Mesendoderm (in vitro differentiated cells): ENCODE results near the gene ZNF341.
"Not testable (repeated sequence)": the region's sequence is repeated elsewhere in the genome, so short reads cannot be mapped to it uniquely, and the experiment has no call there.

Source experiments
- DNase-seq: peaks from one replicate; pipeline ENCODE4 v3.0.0; 2013
- H2AK5ac ChIP-seq: 2 replicates; pipeline ENCODE4 v1.6.1; 2013; ENCODE audit warnings: low read length, inconsistent platforms
- H2BK120ac ChIP-seq: 2 replicates; pipeline ENCODE4 v1.6.1; 2013; ENCODE audit warnings: low read depth, mild to moderate bottlenecking, low read length, moderate library complexity, mixed read lengths
- H2BK15ac ChIP-seq: replicated peaks from 2 replicates; pipeline ENCODE4 v1.6.1; 2013; ENCODE audit warnings: low read depth, mild to moderate bottlenecking, moderate library complexity
- H2BK5ac ChIP-seq: 2 replicates; pipeline ENCODE4 v1.6.1; 2013; ENCODE audit warnings: low read length, inconsistent platforms
- H3K18ac ChIP-seq: 2 replicates; pipeline ENCODE4 v1.6.1; 2013; ENCODE audit warnings: mild to moderate bottlenecking, low read length, mixed read lengths
- H3K23ac ChIP-seq: one replicate; pipeline ENCODE4 v1.6.1; 2013; ENCODE audit warnings: low read length
- H3K27ac ChIP-seq: 2 replicates; pipeline ENCODE4 v1.5.1; 2013; ENCODE audit warnings: low read depth, mild to moderate bottlenecking, inconsistent platforms, low read length, moderate library complexity
- H3K27me3 ChIP-seq: 2 replicates; pipeline ENCODE4 v1.6.1; 2013; ENCODE audit warnings: low read length, control low read depth, mild to moderate bottlenecking, inconsistent platforms; ENCODE audit not compliant: insufficient read depth, poor library complexity
- H3K36me3 ChIP-seq: 2 replicates; pipeline ENCODE4 v1.6.1; 2013; ENCODE audit warnings: low read length, inconsistent platforms; ENCODE audit not compliant: control insufficient read depth, insufficient read depth
- H3K4ac ChIP-seq: one replicate; pipeline ENCODE4 v1.6.1; 2013; ENCODE audit warnings: low read depth, mild to moderate bottlenecking, low read length, moderate library complexity
- H3K4me1 ChIP-seq: 2 replicates; pipeline ENCODE4 v1.6.1; 2013; ENCODE audit warnings: low read depth, low read length, inconsistent platforms; ENCODE audit not compliant: control insufficient read depth
- H3K4me2 ChIP-seq: 2 replicates; pipeline ENCODE4 v1.6.1; 2013; ENCODE audit warnings: low read length
- H3K4me3 ChIP-seq: 2 replicates; pipeline ENCODE4 v1.5.1; 2013; ENCODE audit warnings: mild to moderate bottlenecking, low read length
- H3K56ac ChIP-seq: one replicate; pipeline ENCODE4 v1.6.1; 2013; ENCODE audit warnings: low read length
- H3K79me1 ChIP-seq: 2 replicates; pipeline ENCODE4 v1.6.1; 2013; ENCODE audit warnings: low read length, inconsistent platforms
- H3K79me2 ChIP-seq: 2 replicates; pipeline ENCODE4 v1.6.1; 2013; ENCODE audit warnings: mild to moderate bottlenecking, low read length; ENCODE audit not compliant: control insufficient read depth, insufficient read depth
- H3K9ac ChIP-seq: 2 replicates; pipeline ENCODE4 v1.6.1; 2013; ENCODE audit warnings: low read length, inconsistent platforms
- H4K5ac ChIP-seq: one replicate; pipeline ENCODE4 v1.6.1; 2013; ENCODE audit warnings: low read length
- H4K8ac ChIP-seq: one replicate; pipeline ENCODE4 v1.6.1; 2013; ENCODE audit warnings: low read depth, mild to moderate bottlenecking, control low read depth, low read length, moderate library complexity
- WGBS: extraction: QIAGEN DNeasy Blood & Tissue Kit; methylation state at CpG from one replicate; pipeline ENCODE4 v1.1.7; 2013; ENCODE audit warnings: low lambda C conversion rate, missing lambda C conversion rate; ENCODE audit not compliant: insufficient coverage; ENCODE audit errors: extremely low coverage; 5-methylcytosine and 5-hydroxymethylcytosine counted together

The ZNF341 gene

DNA sequence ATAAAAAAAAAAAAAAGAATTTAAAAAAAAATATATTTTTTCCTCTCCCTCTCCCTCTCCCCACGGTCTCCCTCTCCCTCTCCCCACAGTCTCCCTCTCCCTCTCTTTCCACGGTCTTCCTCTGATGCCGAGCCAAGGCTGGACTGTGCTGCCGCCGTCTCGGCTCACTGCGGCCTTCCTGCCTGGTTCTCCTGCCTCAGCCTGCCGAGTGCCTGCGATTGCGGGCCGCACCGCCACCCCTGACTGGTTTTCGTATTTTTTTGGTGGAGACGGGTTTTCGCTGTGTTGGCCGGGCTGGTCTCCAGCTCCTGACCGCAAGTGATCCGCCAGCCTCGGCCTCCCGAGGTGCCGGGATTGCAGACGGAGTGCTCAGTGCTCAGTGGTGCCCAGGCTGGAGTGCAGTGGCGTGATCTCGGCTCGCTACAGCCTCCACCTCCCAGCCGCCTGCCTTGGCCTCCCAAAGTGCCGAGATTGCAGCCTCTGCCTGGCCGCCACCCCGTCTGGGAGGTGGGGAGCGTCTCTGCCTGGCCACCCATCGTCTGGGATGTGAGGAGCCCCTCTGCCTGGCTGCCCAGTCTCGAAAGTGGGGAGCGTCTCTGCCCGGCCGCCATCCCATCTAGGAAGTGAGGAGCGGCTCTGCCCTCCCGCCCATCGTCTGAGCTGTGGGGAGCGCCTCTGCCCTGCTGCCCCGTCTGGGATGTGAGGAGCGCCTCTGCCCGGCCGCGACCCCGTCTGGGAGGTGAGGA is 30.9 kb upstream of the ZNF341 start:
- not testable (repeated sequence) for H3K36me3 ChIP-seq, H4K8ac ChIP-seq, H3K27ac ChIP-seq, H3K4ac ChIP-seq, H3K4me2 ChIP-seq, H3K4me3 ChIP-seq, H2BK120ac ChIP-seq, DNase-seq, H3K4me1 ChIP-seq, H3K23ac ChIP-seq, H3K79me2 ChIP-seq, H3K18ac ChIP-seq, H2BK5ac ChIP-seq, H3K56ac ChIP-seq, H3K27me3 ChIP-seq, H2AK5ac ChIP-seq, H3K9ac ChIP-seq, H3K79me1 ChIP-seq, H2BK15ac ChIP-seq, H4K5ac ChIP-seq
- no CpG with 5 or more reads among the region's 45 CpGs for WGBS

DNA sequence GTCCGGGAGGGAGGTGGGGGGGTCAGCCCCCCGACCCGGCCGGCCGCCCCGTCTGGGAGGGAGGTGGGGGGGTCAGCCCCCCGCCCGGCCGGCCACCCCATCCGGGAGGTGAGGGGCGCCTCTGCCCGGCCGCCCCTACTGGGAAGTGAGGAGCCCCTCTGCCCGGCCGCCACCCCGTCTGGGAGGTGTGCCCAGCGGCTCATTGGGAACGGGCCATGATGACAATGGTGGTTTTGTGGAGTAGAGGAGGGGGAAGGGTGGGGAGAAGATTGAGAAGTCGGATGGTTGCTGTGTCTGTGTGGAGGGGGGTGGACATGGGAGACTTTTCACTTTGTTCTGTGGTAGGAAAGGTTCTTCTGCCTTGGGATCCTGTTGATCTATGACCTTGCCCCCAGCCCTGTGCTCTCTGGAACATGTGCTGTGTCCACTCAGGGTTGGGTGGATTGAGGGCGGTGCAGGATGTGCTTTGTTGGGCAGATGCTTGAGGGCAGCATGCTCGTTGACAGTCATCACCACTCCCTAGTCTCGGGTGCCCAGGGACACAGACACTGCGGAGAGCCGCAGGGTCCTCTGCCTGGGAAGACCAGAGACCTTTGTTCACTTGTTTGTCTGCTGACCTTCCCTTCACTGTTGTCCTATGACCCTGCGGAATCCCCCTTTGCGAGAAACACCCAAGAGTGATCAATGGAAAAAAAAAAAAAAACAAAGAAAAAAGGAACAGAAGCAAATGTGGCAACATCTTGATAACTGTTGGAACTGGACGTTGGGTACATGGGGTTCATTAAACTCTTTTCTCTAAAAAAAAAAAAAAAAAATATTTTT is 30.0 kb upstream of the ZNF341 start:
- Histone ChIP-seq H2BK5ac (no peak overlapping the region), H3K4ac (no peak overlapping the region), H3K27ac (no peak overlapping the region), H2BK120ac (no peak overlapping the region), H3K27me3 (no peaks in the 10 kb centered on the region), H2AK5ac (no peak overlapping the region), H3K79me2 (no peaks in the 10 kb centered on the region), H3K9ac (no peak overlapping the region), H3K23ac (no peak overlapping the region), H3K4me2 (no peak overlapping the region), H3K18ac (no peak overlapping the region), H3K79me1 (no peaks in the 10 kb centered on the region), H4K5ac (no peak overlapping the region), H2BK15ac (no peak overlapping the region), H3K4me3 (no peak overlapping the region), H3K56ac (no peak overlapping the region), H3K36me3 (no peaks in the 10 kb centered on the region), H4K8ac (no peak overlapping the region), H3K4me1 (no peaks in the 10 kb centered on the region)
- DNase-seq: no peak
- WGBS: no CpG with 5 or more reads among the region's 27 CpGs

DNA sequence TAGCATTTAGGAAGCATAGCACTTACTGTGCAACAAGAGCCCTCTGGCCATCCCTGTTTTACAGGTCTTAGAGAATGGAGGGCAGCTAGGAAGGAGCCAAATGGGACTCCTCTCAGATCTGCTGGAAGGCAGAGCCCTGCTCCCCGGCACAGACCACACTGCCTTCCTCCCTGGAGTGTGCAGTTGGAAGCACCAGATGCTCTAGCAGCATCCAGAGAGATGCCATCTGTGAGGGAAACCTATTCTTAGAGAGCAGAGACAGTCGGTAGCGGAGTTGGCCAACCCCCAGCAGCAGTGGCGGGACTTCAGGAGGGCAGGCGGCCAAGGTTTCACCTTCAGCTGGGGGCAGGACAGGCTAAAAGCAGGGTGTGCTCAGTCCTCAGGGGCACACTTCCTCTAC is 28.9 kb upstream of the ZNF341 start:
- H3K9ac ChIP-seq: no peak overlapping the region
- H3K4me2 ChIP-seq: no peak overlapping the region
- DNase-seq: no peak

DNA sequence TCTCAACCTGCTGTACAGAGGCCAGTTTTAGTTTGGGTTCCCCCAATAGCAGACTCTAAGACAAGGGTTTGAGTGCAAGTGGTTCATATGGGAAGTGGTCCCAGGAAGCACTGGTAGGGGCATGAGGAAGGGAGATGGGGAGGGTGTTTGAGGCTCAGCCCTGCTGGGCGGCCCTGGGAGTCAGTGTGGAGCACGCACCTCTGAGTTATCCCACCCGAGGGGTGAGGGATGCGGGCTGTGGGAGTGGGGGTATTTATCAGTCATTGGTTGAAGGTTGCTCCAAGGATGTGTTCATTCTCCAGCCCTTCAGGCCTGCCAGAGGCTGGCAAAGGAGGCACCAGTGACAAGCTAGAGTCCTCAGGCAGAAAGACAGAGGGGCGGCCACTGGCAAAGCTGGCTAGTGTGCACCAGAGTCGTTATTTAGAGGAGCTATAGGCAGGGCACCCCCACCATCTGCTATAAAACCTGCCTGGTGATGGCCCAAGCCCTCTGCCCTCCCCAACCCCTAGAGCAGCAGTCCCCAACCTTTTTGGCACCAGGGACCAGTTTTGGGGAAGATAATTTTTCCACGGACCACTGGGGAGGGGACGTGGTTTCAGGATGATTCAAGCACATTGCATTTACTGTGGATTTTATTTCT is 28.2 kb upstream of the ZNF341 start:
- Histone ChIP-seq H3K56ac (no peak overlapping the region), H3K79me1 (no peaks in the 10 kb centered on the region), H3K36me3 (no peaks in the 10 kb centered on the region), H3K4me3 (no peak overlapping the region), H3K4me1 (no peaks in the 10 kb centered on the region), H2BK15ac (no peak overlapping the region), H3K18ac (no peak overlapping the region), H3K4ac (no peak overlapping the region), H4K8ac (no peak overlapping the region), H2BK120ac (no peak overlapping the region), H3K23ac (no peak overlapping the region), H2AK5ac (no peak overlapping the region), H3K27ac (no peak overlapping the region), H3K27me3 (no peaks in the 10 kb centered on the region), H4K5ac (no peak overlapping the region), H3K4me2 (no peak overlapping the region), H3K79me2 (no peaks in the 10 kb centered on the region), H2BK5ac (no peak overlapping the region), H3K9ac (no peak overlapping the region)
- no CpG with 5 or more reads among the region's 8 CpGs for WGBS
- DNase-seq: no peak

More for the DNA sequence above, 28.9 kb upstream of the ZNF341 start:
- H3K4me1 ChIP-seq: no peaks in the 10 kb centered on the region
- H3K79me1 ChIP-seq: no peaks in the 10 kb centered on the region
- no peak overlapping the region for H3K27ac ChIP-seq
- no peak overlapping the region for H2AK5ac ChIP-seq
- H4K5ac ChIP-seq: no peak overlapping the region
- no CpG with 5 or more reads among the region's 5 CpGs for WGBS
- no peak overlapping the region for H3K4ac ChIP-seq
- no peaks in the 10 kb centered on the region for H3K79me2 ChIP-seq
- H3K4me3 ChIP-seq: no peak overlapping the region
- no peak overlapping the region for H3K18ac ChIP-seq
- H2BK120ac ChIP-seq: no peak overlapping the region
- H2BK15ac ChIP-seq: no peak overlapping the region
- H2BK5ac ChIP-seq: no peak overlapping the region
- no peaks in the 10 kb centered on the region for H3K27me3 ChIP-seq
- no peak overlapping the region for H3K23ac ChIP-seq
- no peak overlapping the region for H4K8ac ChIP-seq
- H3K56ac ChIP-seq: no peak overlapping the region
- H3K36me3 ChIP-seq: no peaks in the 10 kb centered on the region

DNA sequence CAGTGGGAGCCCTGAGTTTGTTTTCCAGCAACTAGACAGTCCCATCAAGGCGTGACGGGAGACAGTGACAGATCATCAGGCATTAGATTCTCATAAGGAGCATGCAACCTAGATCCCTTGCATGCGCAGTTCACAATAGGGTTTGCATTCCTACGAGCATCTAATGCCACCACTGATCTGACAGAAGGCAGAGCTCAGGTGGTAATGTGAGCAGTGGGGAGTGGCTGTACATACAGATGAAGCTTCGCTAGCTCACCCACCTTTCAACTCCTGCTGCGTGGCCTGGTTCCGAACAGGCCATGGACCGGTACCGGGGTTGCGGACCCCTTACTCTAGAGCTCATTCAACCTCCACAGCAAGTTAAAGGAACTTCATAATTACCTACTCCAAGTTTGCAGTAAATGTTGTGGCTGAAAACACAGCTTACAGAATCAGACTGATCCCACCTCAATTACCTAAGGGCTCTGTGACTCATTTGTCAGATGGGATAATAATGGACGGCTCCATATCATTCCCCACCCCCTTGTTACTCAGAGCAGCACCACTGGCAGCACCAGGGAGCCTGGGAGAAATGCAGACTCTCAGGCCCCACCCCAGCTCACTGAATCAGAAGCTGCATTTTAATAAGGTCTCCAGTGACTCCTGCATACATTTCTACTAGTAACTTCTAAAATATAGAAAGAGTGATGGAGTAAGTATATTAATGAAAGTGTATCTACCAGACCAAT is 27.4 kb upstream of the ZNF341 start:
- Histone ChIP-seq H3K27ac (no peak overlapping the region), H3K4me1 (no peaks in the 10 kb centered on the region)

More for the DNA sequence above, 27.4 kb upstream of the ZNF341 start:
- Histone ChIP-seq H3K36me3 (no peaks in the 10 kb centered on the region), H2BK15ac (no peak overlapping the region), H3K4ac (no peak overlapping the region), H2AK5ac (no peak overlapping the region), H3K56ac (no peak overlapping the region), H3K27me3 (no peaks in the 10 kb centered on the region), H3K4me2 (no peak overlapping the region), H4K8ac (no peak overlapping the region), H3K79me1 (no peaks in the 10 kb centered on the region), H2BK120ac (no peak overlapping the region), H4K5ac (no peak overlapping the region), H3K18ac (no peak overlapping the region), H3K79me2 (no peaks in the 10 kb centered on the region), H2BK5ac (no peak overlapping the region), H3K23ac (no peak overlapping the region), H3K9ac (no peak overlapping the region), H3K4me3 (no peak overlapping the region)
- no CpG with 5 or more reads among the region's 11 CpGs for WGBS
- DNase-seq: no peak
